ENCODE data around the gene VAMP5.
"Not testable (repeated sequence)": the region's sequence is repeated elsewhere in the genome, so short reads cannot be mapped to it uniquely, and the experiment has no call there.

Gene VAMP5

GRCh38 chr2:85604133-85604444 lies 19.9 kb downstream of the VAMP5 start:
- DNase-seq: not testable (repeated sequence)

- no peak for DNase-seq
These were observed 20.5 kb downstream of the VAMP5 start for GRCh38 chr2:85604568-85605339.

GRCh38 chr2:85605406-85606115 lies 21.3 kb downstream of the VAMP5 start:
- no peak for DNase-seq

- DNase-seq: no peak
These were observed 21.9 kb downstream of the VAMP5 start for GRCh38 chr2:85606116-85606455.

GRCh38 chr2:85607268-85608215 lies 23.3 kb downstream of the VAMP5 start:
- no peak for DNase-seq

GRCh38 chr2:85611217-85611704 lies 27.0 kb downstream of the VAMP5 start:
- DNase-seq: no peak

GRCh38 chr2:85611705-85612587 lies 27.7 kb downstream of the VAMP5 start, which contains the start of gene C2orf68:
Gene C2orf68 (minus strand): TSS chr2:85612066. CDS start chr2:85611984, 82 bp downstream.
- peak; percentile 65 for DNase-seq

- no peak for DNase-seq
These were observed 29.7 kb downstream of the VAMP5 start for GRCh38 chr2:85613717-85614515.

- DNase-seq: not testable (repeated sequence)
These were observed 30.5 kb downstream of the VAMP5 start for GRCh38 chr2:85614757-85615156.

GRCh38 chr2:85615413-85615728 lies 31.1 kb downstream of the VAMP5 start:
- DNase-seq: no peak

GRCh38 chr2:85617723-85618122 lies 33.5 kb downstream of the VAMP5 start:
- DNase-seq: not testable (repeated sequence)

GRCh38 chr2:85619617-85620016 lies 35.4 kb downstream of the VAMP5 start:
- DNase-seq: no peak

GRCh38 chr2:85621338-85621737 lies 37.1 kb downstream of the VAMP5 start:
- no peak for DNase-seq

- DNase-seq: no peak
These were observed 39.8 kb downstream of the VAMP5 start for GRCh38 chr2:85623991-85624390.

GRCh38 chr2:85628658-85629057 lies 44.4 kb downstream of the VAMP5 start:
- no peak for DNase-seq

- no peak for DNase-seq
These were observed 47.1 kb downstream of the VAMP5 start for GRCh38 chr2:85631316-85631715.

GRCh38 chr2:85635011-85635410 lies 50.8 kb downstream of the VAMP5 start:
- DNase-seq: no peak

GRCh38 chr2:85635636-85636035 lies 51.4 kb downstream of the VAMP5 start:
- no peak for DNase-seq

- DNase-seq: no peak
These were observed 58.5 kb downstream of the VAMP5 start for GRCh38 chr2:85642725-85643124.
